Brain pericyte (primary cell): ENCODE results near the gene CENPM.
"Not testable (repeated sequence)": the region's sequence is repeated elsewhere in the genome, so short reads cannot be mapped to it uniquely, and the experiment has no call there.

Experiments used
- DNase-seq: peaks from one replicate; pipeline ENCODE4 v3.0.0-alpha.2; 2012; ENCODE audit warnings: low read depth, low spot score

CENPM gene

DNA sequence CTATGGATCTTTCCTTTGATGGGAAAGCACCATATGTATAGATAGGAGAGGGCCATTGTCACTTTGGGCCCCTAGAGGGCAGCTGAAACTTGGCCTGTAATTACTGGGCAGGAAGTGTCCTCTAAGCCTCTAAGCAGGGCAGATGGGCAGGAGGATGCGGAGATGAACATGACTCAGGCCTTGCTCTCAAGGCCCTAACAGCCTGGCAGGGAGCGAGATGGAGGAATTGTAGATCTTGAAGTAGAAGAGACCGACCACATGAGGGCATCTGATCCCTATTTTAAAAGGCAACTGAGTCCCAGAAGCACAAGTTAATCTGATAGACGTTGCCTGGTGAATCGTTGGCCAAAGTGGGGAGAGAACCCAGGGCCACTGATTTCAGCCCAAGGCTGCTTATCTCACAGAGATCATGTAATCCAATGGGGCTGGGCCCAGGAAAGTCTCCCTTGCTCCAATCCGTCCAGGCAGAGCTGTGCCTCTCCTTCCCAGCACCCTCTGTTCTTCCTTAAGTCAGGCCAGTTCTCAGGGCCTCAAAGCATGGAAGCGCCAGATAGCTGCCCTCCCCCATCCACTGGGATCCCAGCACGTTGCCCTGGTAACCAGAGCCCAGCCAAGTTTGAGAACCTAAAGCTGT is 19.8 kb upstream of the CENPM start:
- DNase-seq, result peak; percentile 34

- DNase-seq, result no peak
Measured at GRCh38 chr22:41966225-41966606, 19.3 kb upstream of the CENPM start.

GRCh38 chr22:41964112-41964491 is 17.1 kb upstream of the CENPM start:
- DNase-seq, result no peak

DNA sequence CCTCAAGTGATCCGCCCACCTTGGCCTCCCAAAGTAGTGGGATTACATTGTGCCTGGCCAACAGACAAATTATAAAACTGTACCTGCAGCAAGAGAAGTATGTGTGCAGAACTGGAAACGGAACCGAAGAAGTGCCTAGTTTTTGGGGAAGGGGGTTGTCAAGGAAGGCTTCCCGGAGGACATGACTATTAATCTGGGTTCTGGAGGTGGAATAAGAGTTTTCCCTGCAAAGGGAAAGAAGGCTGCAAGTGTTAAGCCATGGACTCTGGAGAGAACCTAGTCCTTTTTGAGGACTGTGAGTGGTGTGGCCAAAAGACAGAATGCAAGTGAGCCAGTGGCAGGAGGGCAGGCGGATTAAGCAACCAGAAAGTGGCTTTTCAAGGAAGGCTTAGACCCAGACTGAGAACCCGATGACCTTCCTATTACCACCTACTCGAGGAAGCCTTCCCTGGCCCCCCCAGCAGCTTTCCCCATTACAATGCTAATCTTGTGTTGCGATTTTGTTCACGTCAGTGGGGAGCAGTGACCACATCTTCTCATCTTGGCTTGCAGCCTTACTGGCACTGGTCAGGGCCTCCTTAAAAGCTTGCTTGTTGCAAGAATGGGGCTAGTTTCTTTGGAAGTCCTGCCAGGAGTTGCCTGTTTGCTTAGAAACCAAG is 16.6 kb upstream of the CENPM start:
- no peak for DNase-seq

GRCh38 chr22:41957941-41958556 is 11.1 kb upstream of the CENPM start:
- DNase-seq, result no peak

- no peak for DNase-seq
Measured at GRCh38 chr22:41952713-41953112, 5.8 kb upstream of the CENPM start.

GRCh38 chr22:41951898-41952474 is 5.0 kb upstream of the CENPM start, which contains the start of gene SMIM45:
TSS of gene SMIM45 (plus strand) at chr22:41952150.
- no peak for DNase-seq

DNA sequence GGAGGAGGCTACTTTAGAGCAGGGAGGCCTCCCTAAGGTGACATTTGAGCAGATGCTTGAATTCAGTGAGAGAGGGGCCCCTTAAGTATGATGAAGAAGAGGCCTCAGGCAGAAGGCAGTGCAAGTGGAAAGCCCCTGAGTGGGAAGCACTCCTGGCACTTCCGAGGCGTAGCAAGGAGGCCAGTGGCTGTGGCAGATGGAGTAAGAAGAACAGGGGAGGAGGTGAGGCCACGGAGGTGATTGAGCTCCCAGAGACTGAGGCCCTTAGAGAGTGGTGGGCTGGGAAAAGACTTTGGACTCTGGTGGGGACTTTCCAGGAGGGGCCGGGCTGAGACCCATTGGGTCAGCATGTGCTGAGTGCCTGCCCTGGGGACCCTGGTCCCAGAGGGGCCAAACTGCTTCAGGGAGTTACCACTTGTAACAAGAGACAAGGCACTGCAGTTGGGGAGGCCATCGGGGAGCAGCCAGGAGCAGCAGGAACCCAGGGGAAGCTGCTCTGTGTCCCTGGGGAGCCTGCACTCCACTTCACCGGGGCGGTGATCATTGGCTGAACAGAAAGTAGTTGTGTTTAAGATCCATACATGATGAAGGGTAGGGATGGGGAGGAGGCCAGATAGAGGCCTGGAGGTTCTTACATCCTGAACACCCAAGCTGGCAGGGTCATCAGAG is 2.5 kb upstream of the CENPM start:
- no peak for DNase-seq

DNA sequence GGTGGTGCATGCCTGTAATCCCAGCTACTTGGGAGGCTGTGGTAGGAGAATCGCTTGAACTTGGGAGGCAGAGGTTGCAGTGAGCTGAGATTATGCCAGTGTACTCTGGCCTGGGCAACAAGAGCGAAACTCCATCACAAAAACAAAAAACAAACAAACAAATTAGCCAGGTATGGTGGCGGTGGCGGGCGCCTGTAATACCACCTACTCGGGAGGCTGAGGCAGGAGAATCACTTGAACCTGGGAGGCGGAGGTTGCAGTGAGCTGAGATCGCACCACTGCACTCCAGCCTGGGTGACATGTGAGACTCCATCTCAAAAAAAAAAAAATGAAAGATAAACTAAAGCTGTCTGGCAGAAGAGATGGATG is 2.0 kb upstream of the CENPM start:
- not testable (repeated sequence) for DNase-seq

- no peak for DNase-seq
Measured at GRCh38 chr22:41948142-41948541, 1.2 kb upstream of the CENPM start.

DNA sequence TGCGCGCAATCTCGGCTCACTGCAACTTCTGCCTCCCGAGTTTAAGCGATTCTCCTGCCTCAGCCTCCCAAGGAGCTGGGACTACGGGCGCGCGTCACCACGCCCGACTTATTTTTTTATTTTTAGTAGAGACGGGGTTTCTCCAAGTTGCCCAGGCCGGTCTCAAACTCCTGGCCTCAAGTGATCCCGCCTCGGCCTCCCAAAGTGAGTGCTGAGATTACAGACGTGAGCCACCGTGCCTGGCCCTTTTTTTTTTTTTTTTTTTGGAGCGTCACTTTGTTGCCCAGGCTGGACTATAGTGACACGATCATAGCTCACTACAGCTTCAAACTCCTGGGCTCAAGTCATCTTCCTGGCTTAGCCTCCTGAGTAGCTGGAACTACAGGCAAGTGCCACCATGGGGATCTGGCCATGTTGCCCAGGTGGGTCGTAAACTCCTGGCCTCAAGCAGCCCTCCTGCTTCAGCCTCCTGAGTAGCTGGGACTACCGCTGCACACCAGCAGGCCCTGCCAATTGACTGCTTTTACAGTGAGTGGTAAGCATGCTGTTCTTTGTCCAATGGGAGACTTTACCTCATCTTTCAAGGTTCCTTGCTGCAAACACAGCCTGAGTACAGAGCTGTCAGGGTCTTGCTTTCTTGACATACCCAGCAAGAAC is 600 bp upstream of the CENPM start:
- no peak for DNase-seq

DNA sequence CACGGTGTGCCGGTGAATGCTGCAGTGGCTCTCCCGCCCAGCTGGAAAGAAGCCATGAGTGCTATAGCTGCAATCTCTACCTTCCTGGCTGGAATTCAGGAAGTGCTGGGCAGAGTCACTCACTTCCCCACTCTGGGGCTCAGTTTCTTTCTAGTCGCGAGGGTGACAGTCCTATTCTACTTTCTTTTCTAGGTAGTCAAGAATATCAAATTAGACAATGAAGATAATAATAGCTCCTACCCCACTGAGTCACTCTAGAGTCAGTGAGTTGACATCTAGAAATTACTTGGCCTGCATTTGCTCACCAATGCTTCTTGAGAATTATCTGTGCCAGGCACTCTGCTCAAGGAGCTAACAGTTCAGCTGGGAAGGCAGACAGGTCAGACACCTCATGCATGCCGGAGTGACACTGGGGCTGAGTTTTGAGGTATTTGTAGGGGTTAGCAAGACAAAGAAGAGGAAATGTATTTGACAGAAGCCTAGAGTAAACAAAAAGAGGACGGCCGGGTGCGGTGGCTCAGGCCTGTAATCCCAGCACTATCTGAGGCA is 3.2 kb downstream of the CENPM start:
- no peak for DNase-seq

DNA sequence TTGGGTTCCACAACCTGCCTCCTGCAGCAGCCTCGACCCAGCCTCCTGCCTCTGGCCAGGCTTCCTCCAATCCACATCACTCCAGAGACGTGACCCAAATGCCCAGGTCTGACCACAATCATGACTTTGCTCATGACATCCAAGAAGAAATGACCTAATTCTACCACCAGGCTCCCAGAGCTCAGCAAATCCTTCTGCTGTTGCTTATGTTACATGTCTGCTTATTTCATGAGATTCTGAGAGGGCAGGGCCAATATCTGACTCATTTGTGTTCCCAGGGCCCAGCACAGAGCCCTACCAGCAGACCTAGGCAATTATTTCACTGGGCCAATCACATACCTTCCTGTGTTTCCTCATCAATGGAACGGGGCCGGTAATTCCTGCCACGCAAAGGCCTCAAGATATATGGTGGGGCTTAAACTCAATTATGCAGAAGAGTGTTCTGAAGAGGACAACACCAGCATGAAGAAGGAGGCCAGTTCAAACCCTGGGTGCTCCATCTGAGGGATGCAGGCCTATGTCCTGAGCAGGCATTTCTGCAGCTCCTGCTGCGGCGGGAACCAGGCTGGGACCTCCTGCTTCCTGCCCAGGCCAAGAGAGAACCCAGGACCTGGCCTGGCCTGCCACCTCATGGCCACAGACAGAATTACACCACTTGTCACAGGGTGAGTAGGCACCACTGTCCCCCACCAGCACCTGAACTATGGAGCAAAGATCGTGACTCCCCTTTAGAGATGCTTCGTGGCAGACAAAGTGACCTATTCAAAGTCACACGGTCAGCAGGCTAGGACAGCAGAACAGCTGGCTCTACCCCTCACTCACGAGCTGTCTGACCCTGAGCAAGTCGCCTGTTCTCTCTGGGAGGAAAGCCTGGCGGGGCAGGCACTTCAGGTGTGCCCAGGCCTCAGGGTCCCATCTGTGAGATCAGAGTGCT is 5.9 kb downstream of the CENPM start:
- peak; percentile 58 for DNase-seq

- DNase-seq, result no peak
Measured at GRCh38 chr22:41939981-41940831, 6.7 kb downstream of the CENPM start.

DNA sequence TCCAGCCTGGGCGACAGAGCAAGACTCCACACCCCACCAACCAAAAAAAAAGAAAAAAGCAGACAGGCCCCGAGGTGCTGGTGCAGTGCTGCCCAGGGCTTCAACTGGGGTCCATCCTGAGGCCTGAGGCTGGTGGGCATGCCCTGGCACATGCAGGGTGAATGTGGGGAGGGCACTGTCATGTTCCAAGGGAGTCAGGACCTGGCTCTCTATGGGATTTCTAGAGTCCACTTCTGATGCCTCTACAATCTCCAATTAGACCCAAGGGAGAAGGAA is 10.1 kb downstream of the CENPM start:
- no peak for DNase-seq

- no peak for DNase-seq
Measured at GRCh38 chr22:41935509-41935908, 11.4 kb downstream of the CENPM start.

- no peak for DNase-seq
Measured at GRCh38 chr22:41935015-41935351, 12.0 kb downstream of the CENPM start.

DNA sequence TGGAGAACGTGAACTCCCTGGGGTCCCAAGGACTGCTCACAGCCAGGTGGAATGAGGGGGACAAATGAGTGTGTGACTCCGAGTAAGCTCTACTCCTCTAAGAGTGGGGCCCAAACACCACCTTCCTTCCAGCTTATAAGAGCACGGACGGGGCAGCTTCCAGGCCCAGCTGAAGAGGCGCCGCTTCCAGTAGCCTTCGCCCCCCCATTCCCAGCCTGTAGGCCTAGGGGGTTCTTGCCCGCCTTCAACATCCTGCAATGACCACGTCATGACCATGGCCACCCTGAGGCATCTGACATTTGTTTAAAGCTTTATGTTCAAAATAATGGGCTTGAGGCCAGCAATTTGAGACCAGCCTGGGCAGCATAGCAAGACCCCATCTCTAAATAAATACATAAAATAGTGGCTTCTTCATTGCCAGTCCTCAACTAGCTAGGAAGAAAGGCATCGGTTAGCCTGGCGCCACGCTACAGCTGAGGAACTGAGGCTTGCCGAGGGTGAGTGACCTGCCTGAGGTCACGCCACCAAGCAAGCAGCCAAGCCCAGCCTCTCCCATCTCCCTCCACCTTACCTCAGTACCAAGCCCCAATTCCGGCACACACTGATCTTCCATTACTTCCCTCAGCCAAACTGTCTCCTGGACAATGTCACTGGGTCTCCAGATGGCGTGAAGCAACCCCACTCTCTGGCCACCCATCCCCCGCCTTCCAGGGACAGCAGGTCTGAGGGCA is 12.5 kb downstream of the CENPM start:
- no peak for DNase-seq
